ENCODE measurements around the gene MRTFA.

MRTFA gene

GRCh38 chr22:40367342-40367741 is 269.2 kb downstream of the MRTFA start:
- CTCF ChIA-PET = no interaction called here
- TF ChIP-seq CTCF (conservative IDR thresholded peaks at IDR 0.05; ENCODE audit: low read depth) = no peak
- POLR2A ChIA-PET (ENCODE audit: low non-redundant PET) = no interaction called here
- no peak for DNase-seq (ENCODE audit: low spot score)
- no peak overlapping the region for H3K27ac ChIP-seq

- POLR2A ChIA-PET (ENCODE audit: low non-redundant PET) = no interaction called here
- no peak for TF ChIP-seq CTCF (conservative IDR thresholded peaks at IDR 0.05; ENCODE audit: low read depth)
- CTCF ChIA-PET = interaction anchor here (0.7 kb wide), 1 partner anchor 280 kb away, joined by 3 read pairs; no protein-coding TSS in a partner anchor
- DNase-seq (ENCODE audit: low spot score) = no peak
- no peak overlapping the region for H3K27ac ChIP-seq
Measured at GRCh38 chr22:40366068-40366467, 270.5 kb downstream of the MRTFA start.

GRCh38 chr22:40364431-40364830 is 272.1 kb downstream of the MRTFA start:
- no peak for TF ChIP-seq CTCF (conservative IDR thresholded peaks at IDR 0.05; ENCODE audit: low read depth)
- POLR2A ChIA-PET (ENCODE audit: low non-redundant PET) = no interaction called here
- no peak overlapping the region for H3K27ac ChIP-seq
- no peak for DNase-seq (ENCODE audit: low spot score)
- CTCF ChIA-PET = no interaction called here

- ChIA-PET POLR2A (ENCODE audit: low non-redundant PET) (no interaction called here), CTCF (no interaction called here)
- no peak overlapping the region for H3K27ac ChIP-seq
- TF ChIP-seq CTCF (conservative IDR thresholded peaks at IDR 0.05; ENCODE audit: low read depth) = no peak
- DNase-seq (ENCODE audit: low spot score) = no peak
Measured at GRCh38 chr22:40363059-40363458, 273.5 kb downstream of the MRTFA start.

GRCh38 chr22:40361100-40361499 is 275.4 kb downstream of the MRTFA start:
- no peak for DNase-seq (ENCODE audit: low spot score)
- H3K27ac ChIP-seq = no peak overlapping the region
- POLR2A ChIA-PET (ENCODE audit: low non-redundant PET) = no interaction called here
- TF ChIP-seq CTCF (conservative IDR thresholded peaks at IDR 0.05; ENCODE audit: low read depth) = no peak
- CTCF ChIA-PET = no interaction called here
